NCI-H1105 (cell line): Measurements from ENCODE around the gene ABL2.
"Not testable (repeated sequence)": the region's sequence is repeated elsewhere in the genome, so short reads cannot be mapped to it uniquely, and the experiment has no call there.

Experiments
- DNase-seq: peaks from one replicate; lab custom pipeline; 2025; lab: John Stamatoyannopoulos, UW

ABL2 gene

GRCh38 chr1:179229214-179230140, at the start of gene ABL2:
Gene ABL2 (minus strand): TSS chr1:179229677. CDS start chr1:179229397, 280 bp downstream.
- DNase-seq: peak; percentile 69

GRCh38 chr1:179278920-179279319, 49.4 kb upstream of the ABL2 start:
- DNase-seq: no peak

DNA sequence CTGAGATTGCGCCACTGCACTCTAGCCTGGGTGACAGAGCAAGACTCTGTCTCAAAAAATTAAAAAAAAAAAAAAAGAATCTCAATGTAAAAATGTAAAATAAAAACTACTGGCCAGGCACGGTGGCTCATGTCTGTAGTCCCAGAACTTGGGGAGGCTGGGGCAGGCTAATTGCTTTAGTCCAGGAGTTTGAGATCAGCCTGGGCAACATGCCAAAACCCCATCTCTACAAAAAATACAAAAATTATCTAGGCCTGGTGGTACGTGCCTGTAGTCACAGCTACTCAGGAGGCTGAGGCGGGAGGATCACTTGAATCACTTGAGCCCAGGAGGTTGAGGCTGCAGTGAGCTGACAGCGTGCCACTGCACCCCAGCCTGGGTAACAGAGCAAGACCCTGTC, 44.9 kb upstream of the ABL2 start:
- DNase-seq: not testable (repeated sequence)

- DNase-seq: no peak
Observed at GRCh38 chr1:179269071-179269470, 39.6 kb upstream of the ABL2 start.

GRCh38 chr1:179264507-179264906, 35.0 kb upstream of the ABL2 start:
- no peak for DNase-seq

DNA sequence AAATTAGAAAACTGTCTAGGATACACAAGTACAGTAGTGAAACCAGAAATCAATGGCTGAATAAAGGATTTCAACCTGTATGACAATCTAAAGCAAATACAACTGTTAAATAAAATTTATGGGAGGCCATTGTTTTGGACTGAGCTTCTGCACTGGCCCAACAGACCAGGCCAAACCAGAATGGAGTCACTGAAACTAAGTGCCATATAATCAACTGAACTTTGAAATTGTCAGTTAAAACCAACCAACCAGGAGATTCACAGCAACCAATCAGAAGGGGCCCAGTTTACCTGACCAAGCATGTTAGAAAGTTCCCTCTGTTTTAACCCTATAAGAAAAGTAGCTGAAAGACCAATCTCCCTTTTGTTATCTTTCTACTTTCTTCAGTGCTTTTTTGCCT, 33.6 kb upstream of the ABL2 start:
- DNase-seq: no peak

- DNase-seq: no peak
Observed at GRCh38 chr1:179262183-179262582, 32.7 kb upstream of the ABL2 start.

DNA sequence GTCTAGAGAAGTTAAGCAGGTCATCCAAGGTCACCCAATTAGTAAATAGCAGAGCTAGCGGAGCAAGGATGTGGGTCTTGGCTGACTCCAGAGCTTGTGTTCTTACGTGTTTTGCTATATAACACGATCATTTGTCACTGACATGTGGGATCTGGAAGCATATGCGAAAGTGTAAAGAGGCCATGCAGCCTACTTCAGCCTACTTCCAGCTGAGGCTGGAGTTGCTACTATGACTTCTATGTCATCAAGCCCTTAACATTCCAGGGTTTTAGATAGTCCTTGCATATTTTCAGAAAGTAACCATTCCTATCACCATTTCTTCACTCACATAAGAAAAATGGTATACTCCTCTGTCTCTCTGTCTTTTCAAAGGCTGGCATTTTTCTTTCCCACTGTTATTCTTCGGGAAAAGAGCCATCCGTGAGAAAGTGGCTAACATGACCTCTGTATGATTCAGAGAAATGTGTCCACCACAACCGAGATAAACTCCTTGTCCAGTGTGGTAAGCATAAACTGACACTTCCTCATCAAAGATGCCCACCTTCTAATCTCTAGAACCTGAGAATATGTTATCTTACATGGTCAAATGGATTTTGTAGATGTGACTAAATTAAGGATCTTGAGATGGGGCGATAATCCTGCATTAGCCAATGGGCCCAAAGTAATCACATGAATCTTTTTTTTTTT, 24.0 kb upstream of the ABL2 start:
- DNase-seq: no peak

- no peak for DNase-seq
Observed at GRCh38 chr1:179252606-179253005, 23.1 kb upstream of the ABL2 start.

- DNase-seq: no peak
Observed at GRCh38 chr1:179251675-179252074, 22.2 kb upstream of the ABL2 start.

GRCh38 chr1:179247923-179248322, 18.4 kb upstream of the ABL2 start:
- DNase-seq: no peak

GRCh38 chr1:179245426-179245825, 15.9 kb upstream of the ABL2 start:
- not testable (repeated sequence) for DNase-seq

- no peak for DNase-seq
Observed at GRCh38 chr1:179241530-179242097, 12.1 kb upstream of the ABL2 start.

DNA sequence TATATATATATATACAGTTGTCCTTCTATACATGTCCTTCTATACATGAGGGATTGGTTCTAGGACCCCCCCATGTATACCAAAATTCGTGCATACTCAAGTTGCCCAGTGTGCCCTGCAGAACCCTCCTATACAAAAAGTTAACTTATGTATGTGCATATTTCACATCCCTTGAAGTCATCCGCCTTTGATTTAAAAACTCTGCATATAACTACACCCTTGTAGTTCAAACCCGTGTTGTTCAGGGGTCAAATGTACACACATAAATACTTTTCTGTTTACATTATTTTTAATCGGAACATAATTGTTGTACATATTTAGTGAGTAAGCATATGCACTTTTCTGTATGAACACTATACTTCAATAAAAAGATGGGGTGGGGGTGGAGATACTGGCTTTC, 7.7 kb upstream of the ABL2 start:
- no peak for DNase-seq

DNA sequence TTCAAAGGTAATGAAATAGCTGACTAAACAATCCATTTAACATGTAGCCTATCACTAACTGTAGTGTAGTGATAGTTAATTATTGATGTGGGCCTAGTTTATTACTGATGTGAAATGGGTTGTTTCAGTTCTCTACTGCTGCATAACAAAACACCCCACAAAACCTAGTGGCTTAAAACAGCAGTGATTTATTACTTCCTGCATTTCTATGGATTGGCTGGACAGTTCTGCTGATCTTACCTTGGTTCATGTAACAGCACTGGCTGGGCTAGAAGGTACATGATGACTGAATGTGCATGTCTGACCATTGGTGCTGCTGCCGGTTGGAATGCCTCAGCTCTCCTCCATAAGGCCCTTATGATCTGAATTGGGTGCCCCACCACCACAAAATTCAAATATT, 5.4 kb upstream of the ABL2 start:
- DNase-seq: no peak

DNA sequence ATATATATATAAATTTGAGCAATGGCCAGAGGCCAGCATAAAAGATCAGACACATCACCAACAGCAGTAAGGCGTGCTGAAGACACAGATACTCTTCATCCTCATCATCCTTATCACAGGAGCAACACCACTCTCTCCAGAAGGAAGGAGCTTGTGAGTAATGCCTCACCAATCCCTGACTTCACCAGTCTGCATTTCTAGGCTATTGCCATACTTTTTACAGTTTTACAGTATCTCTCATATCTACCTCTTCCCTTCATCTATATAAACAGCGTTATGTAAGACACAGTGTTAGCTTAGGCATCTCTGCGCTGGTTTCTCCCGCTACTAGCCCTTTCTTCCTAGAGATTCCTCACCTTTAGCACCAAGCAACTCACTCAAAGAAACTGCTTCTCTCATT, 2.4 kb upstream of the ABL2 start:
- no peak for DNase-seq

DNA sequence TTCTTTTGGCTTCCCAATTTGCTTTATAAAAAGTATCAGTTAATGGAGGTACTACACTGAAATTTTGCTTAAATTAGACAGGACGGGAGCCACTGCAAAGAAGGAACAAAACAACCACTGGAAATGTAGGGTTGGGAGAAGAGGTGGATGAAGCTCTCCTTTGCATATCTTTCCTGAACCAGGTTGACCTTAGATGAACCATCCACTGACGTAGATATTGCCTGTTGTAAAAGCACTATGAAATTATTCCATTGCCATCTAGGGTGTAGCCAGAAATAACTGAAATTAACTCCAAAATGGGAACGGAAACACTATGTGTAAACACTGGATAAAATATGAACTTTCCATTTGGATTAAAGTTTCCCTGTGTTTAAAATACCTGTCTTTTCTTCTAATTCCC, 1.2 kb upstream of the ABL2 start:
- DNase-seq: no peak

- no peak for DNase-seq
Observed at GRCh38 chr1:179230251-179230650, 774 bp upstream of the ABL2 start.

- DNase-seq: peak; percentile 43
Observed at GRCh38 chr1:179228783-179229213, 679 bp downstream of the ABL2 start.

DNA sequence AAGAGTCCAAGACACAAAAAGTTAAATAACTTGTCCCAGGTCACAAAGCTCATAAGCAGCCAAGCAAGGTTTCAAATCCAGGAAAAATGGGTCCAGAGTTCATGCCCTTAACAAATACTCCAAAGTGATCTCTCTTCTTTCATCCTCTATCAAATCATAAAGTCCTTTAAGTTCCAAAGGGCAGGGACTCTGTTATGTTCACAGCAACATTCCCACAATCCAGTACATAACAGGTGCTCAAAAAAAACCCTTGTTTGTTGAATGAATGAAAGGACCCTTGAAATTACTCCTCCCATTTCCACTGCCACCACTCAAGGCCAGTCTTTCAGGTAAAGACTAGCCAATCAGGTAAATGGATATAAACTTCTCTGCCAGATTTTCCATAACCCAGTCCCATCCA, 2.7 kb downstream of the ABL2 start:
- DNase-seq: no peak

- not testable (repeated sequence) for DNase-seq
Observed at GRCh38 chr1:179224466-179224865, 5.0 kb downstream of the ABL2 start.

DNA sequence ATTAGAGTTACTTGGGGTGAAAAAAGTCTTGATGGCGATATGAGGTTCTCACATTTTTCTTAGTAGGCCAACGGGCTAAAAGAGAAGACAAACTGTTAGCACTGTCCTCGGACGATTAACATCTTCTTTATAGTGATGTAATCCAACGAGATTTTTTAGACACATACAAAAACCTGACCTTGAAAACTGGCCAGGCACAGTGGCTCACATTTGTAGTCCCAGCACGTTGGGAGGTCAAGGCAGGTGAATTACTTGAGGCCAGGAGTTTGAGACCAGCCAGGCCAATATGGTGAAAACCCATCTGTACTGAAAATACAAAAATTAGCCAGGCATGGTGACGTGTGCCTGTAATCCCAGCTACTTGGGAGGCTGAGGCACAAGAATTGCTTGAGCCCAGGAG, 8.4 kb downstream of the ABL2 start:
- DNase-seq: not testable (repeated sequence)

DNA sequence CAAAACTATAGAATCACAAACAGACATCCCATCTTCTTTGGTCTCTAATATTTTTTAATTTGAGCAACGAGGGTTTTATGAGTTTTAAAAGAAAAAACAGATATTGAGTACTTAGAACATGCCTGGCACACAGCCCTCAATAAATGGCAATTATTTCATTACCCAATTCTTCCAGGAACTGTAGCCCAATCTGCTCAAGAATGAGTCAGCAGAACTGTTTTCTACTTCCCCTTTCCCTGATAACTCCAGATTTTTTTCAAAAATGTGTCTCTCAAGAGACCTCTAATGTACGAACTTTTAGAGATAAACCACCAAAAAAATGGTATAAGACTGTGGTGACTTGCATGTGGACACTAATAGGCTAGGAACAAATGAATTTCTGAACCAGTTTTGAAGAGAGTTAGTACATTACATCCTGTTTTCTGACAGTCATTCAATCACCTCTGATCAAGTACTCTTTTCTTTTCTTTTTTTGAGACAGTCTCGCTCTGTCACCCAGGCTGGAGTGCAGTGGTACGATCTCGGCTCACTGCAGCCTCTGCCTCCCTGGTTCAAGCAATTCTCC, 11.5 kb downstream of the ABL2 start:
- no peak for DNase-seq
